GM21619 (cell line): ENCODE data around the gene PRPF8.
"Not testable (repeated sequence)": the region's sequence is repeated elsewhere in the genome, so short reads cannot be mapped to it uniquely, and the experiment has no call there.

Experiments
- ATAC-seq: cut with Tn5 transposase; IDR thresholded peaks from one replicate; pipeline ENCODE4 v1.9.1; 2021; ENCODE audit not compliant: unreplicated experiment

PRPF8 gene

GRCh38 chr17:1716912-1717695, 32.4 kb upstream of the PRPF8 start:
- ATAC-seq = peak; percentile 38

DNA sequence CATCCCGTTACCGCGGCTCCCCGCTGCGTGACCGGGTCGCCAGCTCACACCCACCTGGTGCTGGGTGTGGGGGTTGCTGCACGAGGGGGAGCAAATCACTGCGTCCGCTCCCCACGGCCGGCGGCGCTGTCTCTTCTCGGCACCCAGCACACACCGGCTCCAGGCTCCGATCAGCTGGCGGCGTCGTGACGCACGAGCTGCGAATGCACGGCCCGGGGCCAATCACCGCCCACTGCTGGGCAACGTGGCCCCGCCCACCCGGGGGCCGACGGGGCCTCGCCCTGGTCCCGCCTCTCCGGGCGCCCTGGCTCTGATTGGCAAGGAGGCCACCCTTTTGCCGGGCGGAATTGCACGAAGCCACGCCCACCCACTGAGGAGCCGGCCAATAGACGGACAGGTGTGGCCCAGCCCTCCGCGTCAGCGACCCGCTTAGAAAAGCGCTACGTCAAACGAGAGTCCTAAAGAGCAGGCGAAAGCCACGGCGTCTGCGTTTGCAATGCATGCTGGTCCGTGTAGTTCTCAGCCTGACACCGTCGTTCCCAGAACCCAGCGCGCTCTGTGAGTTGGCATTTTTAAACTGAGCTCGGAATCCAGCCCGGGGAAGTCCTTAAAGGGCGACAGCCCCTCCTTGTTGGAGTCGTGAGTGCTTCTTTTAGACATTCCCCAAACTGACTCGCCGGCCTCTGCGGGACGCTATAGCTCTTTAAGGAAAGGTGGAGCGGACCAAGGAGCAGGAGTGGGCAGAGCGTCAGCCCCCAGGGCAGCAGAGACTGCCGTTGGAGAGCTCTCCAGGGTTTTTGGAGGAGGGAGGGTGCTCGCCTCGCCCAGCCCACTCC, 31.6 kb upstream of the PRPF8 start:
- ATAC-seq = peak; percentile 66

DNA sequence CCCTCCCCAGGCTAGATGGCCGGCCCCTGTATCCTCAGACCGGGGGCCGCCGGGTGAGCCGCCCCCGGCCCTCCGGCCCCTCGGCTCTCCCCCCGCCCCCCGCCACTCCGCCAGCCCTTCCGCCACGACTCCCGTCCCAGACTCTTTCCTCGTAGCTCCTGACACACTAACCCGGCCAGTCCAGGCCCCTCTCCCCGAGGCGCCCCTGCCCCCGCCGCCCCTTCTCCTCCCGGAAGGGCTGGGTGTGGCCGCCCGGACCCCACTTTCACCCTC, 31.1 kb upstream of the PRPF8 start:
- ATAC-seq = no peak

DNA sequence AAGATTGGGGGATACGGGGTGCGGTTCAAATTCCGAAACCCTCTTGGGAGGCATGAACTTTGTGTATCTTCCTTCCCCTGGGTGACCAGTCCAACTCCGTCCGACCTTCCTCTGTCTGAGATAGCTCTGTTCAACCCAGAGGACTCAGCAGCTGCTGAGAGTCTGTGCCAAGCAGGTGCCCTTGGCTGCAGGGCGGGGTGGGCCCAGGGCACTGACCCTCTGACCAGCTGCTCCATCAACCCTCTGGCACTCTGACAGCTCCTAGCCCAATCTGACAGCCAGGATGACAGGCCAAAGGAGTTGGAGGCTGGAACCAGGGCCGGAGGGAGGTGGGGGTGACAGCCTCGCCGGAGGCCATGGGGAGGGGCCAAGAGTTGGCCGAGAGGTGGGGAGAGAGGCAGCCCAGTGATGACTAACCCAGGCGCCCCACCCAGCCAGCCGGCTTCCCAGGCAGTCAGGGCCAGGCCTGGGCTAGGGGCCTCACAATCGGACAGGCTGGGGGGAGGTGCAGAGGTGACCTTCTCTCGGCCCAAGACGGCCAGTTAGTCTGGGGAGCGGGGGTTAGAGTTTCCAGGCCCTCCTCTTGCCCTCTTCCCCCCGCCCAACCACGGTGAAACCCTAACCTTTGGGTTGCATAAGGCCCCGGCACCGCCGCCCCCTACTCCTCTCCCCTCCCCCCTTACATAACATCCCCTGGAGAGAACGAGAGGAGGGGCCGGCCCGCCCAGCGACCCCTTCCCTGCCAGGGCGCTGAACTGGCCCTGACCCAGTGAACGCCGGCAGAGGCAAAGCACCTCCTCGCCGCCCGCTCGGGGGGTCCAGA, 30.5 kb upstream of the PRPF8 start:
- ATAC-seq = no peak

GRCh38 chr17:1714427-1714979, 29.8 kb upstream of the PRPF8 start:
- no peak for ATAC-seq

DNA sequence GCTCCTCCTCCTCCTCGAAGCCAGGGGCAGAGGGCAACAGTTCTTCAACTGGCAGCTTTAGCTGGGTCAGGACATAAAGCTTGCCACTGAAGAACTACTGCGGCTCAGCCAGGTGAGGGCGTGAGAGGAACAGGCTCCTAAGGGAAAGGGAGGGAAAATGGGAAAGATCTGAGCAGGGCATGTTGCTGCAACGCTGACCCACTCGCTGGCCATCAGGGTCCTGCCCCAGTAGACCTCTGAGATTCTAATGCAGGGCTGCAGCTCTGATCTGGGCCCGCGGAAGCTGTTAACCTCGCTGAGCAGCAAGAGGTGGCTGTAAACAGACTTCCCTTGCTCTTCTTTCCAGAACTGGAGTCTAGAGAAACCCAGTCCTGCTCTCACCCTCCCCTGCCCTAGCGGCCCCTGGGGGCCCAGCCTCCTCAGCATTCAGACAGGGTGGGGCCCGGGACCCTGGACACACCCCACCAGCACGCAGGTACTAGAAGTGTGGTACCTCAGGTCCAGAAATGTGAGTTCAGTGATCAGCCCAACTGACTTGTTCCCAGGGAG, 29.3 kb upstream of the PRPF8 start:
- ATAC-seq = no peak

DNA sequence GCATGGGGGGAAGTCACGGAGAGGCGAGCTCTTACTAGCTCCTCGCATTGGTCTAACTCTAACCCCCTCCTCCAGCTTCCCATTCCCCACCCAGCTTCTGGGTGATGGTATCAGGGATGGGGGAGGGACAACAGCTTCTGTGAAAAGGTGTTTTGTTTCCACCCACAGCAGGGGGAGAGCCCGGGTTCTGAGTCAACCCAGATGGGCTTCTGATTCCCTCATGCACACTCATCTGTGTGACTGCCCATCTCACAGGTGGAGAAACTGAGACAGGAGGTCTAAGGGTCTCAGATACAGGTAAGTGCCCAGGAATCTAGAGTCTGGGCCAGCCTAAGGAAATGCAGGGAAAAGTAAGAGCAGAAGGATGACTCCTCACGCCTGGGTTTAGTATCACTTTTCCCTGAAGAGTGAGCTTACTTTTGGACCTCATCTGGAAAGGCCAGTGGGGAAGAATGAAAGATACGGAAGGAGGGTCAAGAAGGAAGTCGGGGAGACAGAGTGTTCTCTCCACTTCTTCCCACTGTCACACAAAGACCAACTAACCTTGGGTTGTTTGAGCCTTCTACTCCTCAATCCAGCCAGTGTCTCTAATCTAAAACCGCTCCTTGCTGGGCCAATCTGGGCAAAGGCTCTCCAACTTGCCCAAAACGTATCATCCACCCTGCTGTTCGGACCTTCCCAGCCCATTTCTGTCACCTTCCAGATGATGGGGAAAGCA, 28.7 kb upstream of the PRPF8 start:
- no peak for ATAC-seq

DNA sequence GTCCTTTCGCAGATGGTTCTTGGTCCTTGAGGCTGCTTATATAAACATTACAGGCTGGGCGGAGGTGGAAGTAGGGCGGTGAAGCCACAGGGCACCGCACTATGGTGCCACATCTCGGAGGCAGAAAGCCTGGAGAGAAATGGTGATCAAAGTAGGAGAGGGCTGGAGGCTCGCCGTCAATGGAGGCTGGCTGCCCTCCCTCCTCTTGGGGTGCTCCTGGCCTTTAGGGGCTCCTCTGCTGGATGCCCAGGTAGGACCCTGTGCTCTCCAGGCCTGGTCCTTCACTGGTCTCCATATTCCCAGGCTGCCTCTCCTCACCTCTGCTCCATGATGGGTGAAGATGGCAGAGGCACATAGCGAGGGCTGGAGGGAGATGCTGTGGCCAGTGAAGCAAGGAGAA, 27.6 kb upstream of the PRPF8 start:
- no peak for ATAC-seq

DNA sequence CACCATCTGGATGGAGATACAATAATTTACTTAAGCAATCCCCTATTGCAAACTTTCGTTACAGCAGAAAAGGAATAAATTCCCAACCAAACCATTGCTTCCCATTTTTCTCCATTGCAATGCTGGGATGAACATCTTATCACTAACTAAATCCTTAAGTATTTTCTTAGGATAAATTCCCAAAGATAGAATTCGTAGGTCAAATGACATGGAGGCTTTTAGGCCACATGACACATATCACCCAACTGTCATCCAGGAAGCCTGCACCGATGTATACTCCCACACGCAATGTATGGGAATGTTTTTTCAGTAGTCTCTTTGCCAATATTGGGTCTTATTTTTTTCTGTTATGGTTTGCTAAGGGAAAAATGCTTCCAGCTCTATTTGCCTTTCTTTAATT, 27.1 kb upstream of the PRPF8 start:
- ATAC-seq = no peak

GRCh38 chr17:1710807-1711553, 26.3 kb upstream of the PRPF8 start:
- ATAC-seq = no peak

GRCh38 chr17:1709971-1710806, 25.5 kb upstream of the PRPF8 start, which contains the start of gene TLCD2:
Gene TLCD2 (minus strand): TSS chr17:1710377. CDS start chr17:1710242, 135 bp downstream.
- no peak for ATAC-seq

DNA sequence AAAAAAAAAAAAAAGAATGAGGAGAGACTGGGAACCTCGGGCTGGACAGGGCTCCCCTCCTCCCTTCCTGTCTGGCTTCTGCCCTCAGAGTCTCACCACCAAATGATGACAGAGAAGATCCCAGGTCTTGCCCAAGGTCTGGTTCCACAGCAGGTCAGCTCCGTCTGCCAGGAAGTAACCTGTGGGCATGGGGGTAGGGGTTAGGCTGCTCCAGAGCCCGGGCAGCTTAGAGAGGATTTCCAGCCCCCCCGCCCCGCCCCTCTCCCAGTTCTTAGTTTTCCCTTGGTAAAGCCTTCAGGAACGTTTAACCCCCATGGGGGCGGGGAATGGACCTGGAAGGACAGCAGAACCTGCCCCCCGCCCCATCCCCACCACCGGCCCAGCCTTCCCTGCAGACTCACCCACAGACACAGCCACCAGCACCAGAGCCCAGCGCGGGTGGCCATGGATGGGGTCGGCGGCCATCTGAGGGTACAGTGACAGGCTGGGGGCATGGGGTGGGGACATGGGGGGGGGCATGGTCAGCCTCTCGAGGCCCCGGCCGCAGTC, 24.8 kb upstream of the PRPF8 start:
- ATAC-seq = no peak

DNA sequence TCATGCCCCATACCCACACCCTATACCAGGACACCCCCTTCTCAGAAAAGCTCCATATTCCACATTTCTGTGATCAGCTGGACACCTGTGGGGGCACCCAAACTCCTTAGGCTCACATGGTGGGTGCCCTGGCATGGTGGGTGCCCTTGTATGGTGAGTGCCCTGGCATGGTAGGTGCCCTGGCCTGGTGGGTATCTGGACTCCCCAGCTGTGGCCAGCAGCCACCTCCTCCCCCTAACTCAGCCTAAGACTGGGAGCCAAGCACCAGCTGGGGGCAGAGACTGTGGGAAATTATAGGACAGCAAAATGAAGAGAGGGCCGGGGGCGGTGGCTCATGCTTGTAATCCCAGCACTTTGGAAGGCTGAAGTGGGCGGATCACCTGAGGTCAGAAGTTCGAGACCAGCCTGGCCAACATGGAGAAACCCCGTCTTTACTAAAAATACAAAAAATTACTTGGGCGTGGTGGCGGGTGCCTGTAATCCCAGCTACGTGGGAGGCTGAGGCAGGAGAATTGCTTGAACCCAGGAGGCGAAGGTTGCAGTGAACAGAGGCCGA, 24.2 kb upstream of the PRPF8 start:
- not testable (repeated sequence) for ATAC-seq

GRCh38 chr17:1707107-1707506, 22.4 kb upstream of the PRPF8 start:
- ATAC-seq = no peak

GRCh38 chr17:1705004-1705403, 20.3 kb upstream of the PRPF8 start:
- no peak for ATAC-seq

GRCh38 chr17:1703063-1703462, 18.4 kb upstream of the PRPF8 start:
- ATAC-seq = no peak

DNA sequence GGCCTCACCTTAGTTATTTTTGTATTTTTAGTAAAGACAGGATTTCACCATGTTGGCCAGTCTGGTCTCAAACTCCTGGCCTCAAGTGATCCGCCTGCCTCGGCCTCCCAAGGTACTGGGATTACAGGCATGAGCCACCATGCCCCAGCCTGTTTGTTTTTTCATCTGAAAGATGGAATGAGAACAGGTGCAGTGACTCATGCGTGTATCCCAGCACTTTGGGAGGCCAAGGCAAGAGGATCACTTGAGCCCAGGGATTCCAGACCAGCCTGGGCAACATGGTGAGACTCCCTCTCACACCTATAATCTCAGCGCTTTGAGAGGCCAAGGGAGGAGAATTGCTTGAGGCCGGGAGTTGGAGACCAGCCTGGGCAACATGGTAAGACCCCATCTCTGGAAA, 15.2 kb upstream of the PRPF8 start:
- not testable (repeated sequence) for ATAC-seq

GRCh38 chr17:1697681-1698080, 13.0 kb upstream of the PRPF8 start:
- ATAC-seq = no peak
